A375 (cell line): ENCODE data around the gene ISG15. TPM values are rescaled to one million over a fixed set of nuclear protein-coding genes. Genes with fewer than 3 reads are reported as not detected.

Source experiments
- small RNA-seq: library from RNA; depleted of rRNA; stranded (forward); fragments of <200 nt; gene quantifications from one replicate; pipeline ENCODE3, GENCODE V24; 2014
- total RNA-seq: library from RNA; depleted of rRNA; stranded (reverse); fragments of >200 nt; shearing (Covaris generic); gene quantifications from 2 replicates; pipeline ENCODE4 v1.2.3, GENCODE V29; 2014; rRNA removed

ISG15 gene
- total RNA-seq, result 26.2 and 29.1 TPM in 2 replicates

GRCh38 chr1:1013105-1013921 is at the start of gene ISG15:
Gene ISG15 (plus strand): TSS chr1:1013497. CDS start chr1:1013574, 77 bp downstream.

GRCh38 chr1:966135-966703 is 47.1 kb upstream of the ISG15 start, which contains the start of gene PLEKHN1:
Gene PLEKHN1 (plus strand): TSS chr1:966482. CDS start chr1:966532, 50 bp downstream.

GRCh38 chr1:981955-982558 is 31.2 kb upstream of the ISG15 start, which contains the start of gene PERM1:
Gene PERM1 (minus strand): TSS chr1:982093. CDS start chr1:981029, 1,064 bp downstream.

GRCh38 chr1:999725-1000356 is 13.5 kb upstream of the ISG15 start, which contains the start of gene HES4:
Gene HES4 (minus strand): TSS chr1:1000097. CDS start chr1:999973, 124 bp downstream.

GRCh38 chr1:1020000-1020404 is 6.7 kb downstream of the ISG15 start, which contains the start of gene AGRN:
Gene AGRN (plus strand): TSS chr1:1020120. CDS start chr1:1020173, 53 bp downstream.

Small RNA genes within 50 kb of the gene (small RNA-seq; reads per million reads assigned to genes)
- gene AL645608.3, result not detected

Other genes with a start within 250 kb of the ISG15 start
- 4.6 and 7.6 TPM in 2 replicates for gene SAMD11, start 89.6 kb upstream of the ISG15 start, total RNA-seq
- gene NOC2L, start 54.2 kb upstream of the ISG15 start, total RNA-seq, result 329 and 349 TPM in 2 replicates
- gene KLHL17, start 52.9 kb upstream of the ISG15 start, total RNA-seq, result 12.8 and 18.9 TPM in 2 replicates
- 4.0 and 4.1 TPM in 2 replicates for gene PLEKHN1, start 47.0 kb upstream of the ISG15 start, total RNA-seq
- 0.27 and 0.38 TPM in 2 replicates for gene PERM1, start 31.4 kb upstream of the ISG15 start, total RNA-seq
- gene HES4, start 13.4 kb upstream of the ISG15 start, total RNA-seq, result 63.6 and 83.1 TPM in 2 replicates
- gene AGRN, start 6.6 kb downstream of the ISG15 start, total RNA-seq, result 94.2 and 99.7 TPM in 2 replicates
- gene RNF223, start 60.8 kb downstream of the ISG15 start, total RNA-seq, result 0.56 TPM in 1 of 2 replicates, not detected in the other
- gene C1orf159, start 102.6 kb downstream of the ISG15 start, total RNA-seq, result 20.3 and 23.0 TPM in 2 replicates
- gene TTLL10, start 160.4 kb downstream of the ISG15 start, total RNA-seq, result not detected in 2 replicates
- gene TNFRSF18, start 193.1 kb downstream of the ISG15 start, total RNA-seq, result not detected in 2 replicates
- not detected in 2 replicates for gene TNFRSF4, start 200.7 kb downstream of the ISG15 start, total RNA-seq
- gene SDF4, start 218.5 kb downstream of the ISG15 start, total RNA-seq, result 86.0 and 88.9 TPM in 2 replicates
- 28.7 and 31.5 TPM in 2 replicates for gene B3GALT6, start 218.7 kb downstream of the ISG15 start, total RNA-seq
- 2.5 and 7.0 TPM in 2 replicates for gene C1QTNF12, start 233.2 kb downstream of the ISG15 start, total RNA-seq